GM18505 (cell line): ENCODE results near the gene ZNF625.
"Not testable (repeated sequence)": the region's sequence is repeated elsewhere in the genome, so short reads cannot be mapped to it uniquely, and the experiment has no call there.

Experiments
- ATAC-seq: cut with Tn5 transposase; IDR thresholded peaks from one replicate; pipeline ENCODE4 v1.9.1; 2021; ENCODE audit not compliant: unreplicated experiment
- POLR2A ChIP-seq: IDR thresholded peaks from 4 replicates; pipeline ENCODE4 v1.6.1; 2011; ENCODE audit warnings: borderline replicate concordance; ENCODE audit not compliant: insufficient read depth, insufficient read length; ENCODE audit errors: extremely low read depth

The ZNF625 gene

GRCh38 chr19:12112701-12113100 lies 43.8 kb downstream of the ZNF625 start:
- no peak for ATAC-seq

GRCh38 chr19:12111943-12112637 lies 44.4 kb downstream of the ZNF625 start:
- TF ChIP-seq POLR2A = no peak
- no peak for ATAC-seq

More at GRCh38 chr19:12112701-12113100, 43.8 kb downstream of the ZNF625 start:
- TF ChIP-seq POLR2A = no peak

DNA sequence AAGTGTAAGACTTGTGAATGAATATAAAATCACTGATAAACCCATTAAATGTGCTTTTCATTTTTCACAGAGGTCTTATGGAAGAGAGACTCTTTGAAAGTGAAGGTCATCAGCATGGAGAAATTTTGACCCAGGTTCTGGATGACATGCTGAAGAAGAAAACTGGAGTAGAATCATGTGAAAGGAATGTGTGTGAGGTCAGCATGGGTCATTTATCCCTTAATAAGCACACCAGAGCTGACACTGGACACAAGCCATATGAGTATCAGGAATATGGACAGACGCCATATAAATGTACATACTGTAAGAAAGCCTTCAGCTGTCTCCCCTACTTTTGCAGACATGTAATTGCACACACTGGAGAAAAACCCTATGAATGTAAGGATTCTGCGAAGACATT lies 45.4 kb downstream of the ZNF625 start:
- no peak for ATAC-seq
- no peak for TF ChIP-seq POLR2A

- not testable (repeated sequence) for ATAC-seq
Observed at GRCh38 chr19:12103909-12104308, 52.6 kb downstream of the ZNF625 start.

- TF ChIP-seq POLR2A = no peak
- no peak for ATAC-seq
Observed at GRCh38 chr19:12098040-12098439, 58.5 kb downstream of the ZNF625 start.

DNA sequence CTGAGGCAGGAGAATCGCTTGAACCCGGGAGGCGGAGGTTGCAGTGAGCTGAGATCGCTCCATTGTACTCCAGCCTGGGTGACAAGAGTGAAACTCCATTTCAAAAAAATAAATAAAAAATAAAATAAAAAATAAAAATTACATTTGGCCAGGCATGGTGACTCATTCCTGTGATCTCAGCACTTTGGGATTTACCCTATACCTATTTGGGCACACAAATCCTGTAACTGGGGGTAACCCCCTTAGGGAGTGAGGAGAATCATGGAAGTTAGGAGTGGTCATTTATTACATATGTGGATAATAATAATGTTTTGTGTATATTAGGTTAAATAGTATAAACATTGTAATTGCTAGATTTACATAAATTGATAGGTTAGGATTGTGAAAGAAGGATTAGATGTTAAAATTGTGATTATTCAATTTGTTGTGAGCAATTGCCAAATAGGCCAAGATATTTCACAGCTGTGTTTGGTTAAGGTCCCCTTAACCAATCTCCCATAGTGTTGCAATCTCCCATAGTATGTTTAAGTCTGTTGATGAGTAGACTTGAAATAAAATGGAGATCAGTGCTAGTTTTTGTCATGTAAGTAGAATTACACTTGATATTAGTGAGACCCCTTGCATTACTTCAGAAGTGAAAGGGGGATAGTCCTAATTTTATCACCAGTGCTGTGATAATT lies 61.3 kb downstream of the ZNF625 start:
- no peak for TF ChIP-seq POLR2A
- no peak for ATAC-seq
